Measurements from ENCODE around the gene ZSCAN5C. TPM values are rescaled to one million over a fixed set of nuclear protein-coding genes. Genes with fewer than 3 reads are reported as not detected.
"Not testable (repeated sequence)": the region's sequence is repeated elsewhere in the genome, so short reads cannot be mapped to it uniquely, and the experiment has no call there.

Gene ZSCAN5C
- total RNA-seq, 1 experiment from 2014 or later: not detected

DNA sequence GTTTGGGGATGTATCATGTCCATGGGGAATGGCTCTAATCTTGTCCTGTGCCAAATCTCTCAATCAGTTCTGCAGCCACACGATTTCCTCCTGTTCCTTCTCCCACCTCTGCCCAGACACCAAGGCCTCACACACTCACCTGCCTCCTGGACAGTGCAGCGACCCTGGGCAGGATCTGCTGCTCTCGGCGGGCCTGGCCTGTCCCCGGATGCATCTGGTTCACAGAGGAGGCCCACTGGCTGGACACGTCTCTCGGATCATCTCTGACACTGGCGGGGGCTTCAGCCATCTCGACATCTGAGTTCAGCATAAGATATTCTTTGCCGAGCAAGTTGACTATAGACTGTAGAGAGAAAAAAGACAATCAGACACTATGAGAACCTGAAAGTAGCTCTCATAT lies 10.4 kb upstream of the ZSCAN5C start:
- DNase-seq (ENCODE audit: low read depth): no peak

DNA sequence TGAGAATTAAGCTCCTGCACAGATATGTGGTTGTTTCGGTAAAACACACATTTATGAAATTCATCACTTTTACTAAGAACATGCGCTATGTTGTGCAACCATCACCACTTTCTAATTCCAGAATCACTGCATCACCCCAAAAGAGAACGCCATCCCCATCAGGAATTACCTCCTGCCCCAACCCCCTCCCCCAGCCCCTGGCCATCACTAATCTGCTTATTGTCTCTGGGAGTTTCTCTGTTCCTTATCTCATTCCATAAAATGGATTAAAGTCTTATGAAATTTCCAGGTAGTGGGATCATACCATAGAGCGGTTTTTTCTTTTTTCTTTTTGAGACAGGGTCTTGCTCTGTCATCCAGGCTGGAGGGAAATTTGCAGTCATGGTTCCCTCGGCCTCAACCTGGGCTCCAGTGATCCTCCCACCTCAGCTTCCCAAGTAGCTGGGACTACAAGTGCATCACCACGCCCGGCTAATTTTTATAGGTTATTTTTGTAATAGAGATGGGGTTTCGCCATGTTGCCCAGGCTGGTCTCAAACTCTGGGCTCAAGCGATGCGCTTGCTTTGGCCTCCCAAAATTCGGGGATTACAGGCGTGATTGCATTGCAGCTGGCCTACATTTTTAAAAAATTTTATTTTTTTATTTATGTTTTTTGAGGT lies 8.0 kb upstream of the ZSCAN5C start:
- DNase-seq (ENCODE audit: low read depth): no peak

DNA sequence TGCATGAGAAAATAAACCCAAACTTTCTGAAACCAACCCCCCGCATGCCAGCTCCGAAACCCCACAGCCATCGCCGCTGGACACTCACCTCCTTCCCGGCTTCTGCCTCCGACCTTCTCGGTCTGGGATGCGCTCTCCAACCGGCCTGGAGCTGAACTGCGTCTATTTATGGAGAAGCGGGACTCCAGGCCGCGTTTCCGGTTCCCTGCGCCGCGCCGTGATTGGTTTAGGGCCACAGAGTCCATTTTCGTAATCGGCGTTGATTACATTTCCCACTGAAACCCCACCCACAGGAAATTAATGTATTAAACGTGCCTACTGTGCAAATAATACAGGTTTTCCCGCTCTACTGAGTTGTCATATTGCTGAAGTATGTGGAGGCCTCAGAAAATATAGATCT lies 4.4 kb upstream of the ZSCAN5C start, which contains the start of gene ZSCAN5B:
Gene ZSCAN5B, minus strand, starts transcription at position 138 of the 400 bp plus-strand sequence. CDS start 4,731 bp downstream, outside the sequence.
- not testable (repeated sequence) for DNase-seq (ENCODE audit: low read depth)

DNA sequence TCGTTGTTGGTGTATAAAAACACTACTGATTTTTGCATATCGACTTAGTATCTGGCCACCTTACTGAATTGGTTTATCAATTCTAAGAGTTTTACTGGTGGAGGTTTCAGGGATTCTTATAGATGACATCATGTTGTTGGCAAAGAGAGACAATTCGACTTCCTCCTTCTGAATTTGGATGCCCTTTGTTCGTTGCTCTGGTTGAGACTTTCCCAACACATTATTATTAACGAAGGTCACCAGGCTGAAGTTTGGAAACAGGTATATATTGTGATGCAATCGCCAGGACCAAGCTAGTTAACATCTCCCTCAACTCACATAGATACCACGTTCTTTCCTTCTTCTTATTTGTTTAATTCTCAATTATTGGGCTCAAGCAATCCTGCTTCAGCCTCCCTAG lies 2.4 kb upstream of the ZSCAN5C start:
- no peak for DNase-seq (ENCODE audit: low read depth)

DNA sequence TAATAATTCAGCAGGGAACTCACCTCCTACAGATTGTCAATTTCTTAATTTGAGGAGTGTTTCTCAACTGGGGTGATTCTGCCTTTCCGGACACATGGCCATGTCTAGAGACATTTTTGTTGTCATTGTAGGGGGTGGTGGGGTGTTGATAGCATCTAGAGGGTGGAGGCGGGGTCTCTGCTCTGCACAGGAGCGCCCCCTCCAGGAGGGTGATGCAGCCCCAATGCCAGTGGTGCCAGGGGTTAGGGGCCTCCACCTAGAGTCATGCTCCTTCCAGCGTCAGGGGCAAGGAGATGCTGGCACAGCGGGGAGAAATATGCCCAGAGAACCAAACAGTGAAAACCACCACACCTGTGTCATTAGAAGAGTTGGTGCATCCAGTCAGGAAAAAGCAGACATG lies 5.5 kb downstream of the ZSCAN5C start:
- not testable (repeated sequence) for DNase-seq (ENCODE audit: low read depth)

DNA sequence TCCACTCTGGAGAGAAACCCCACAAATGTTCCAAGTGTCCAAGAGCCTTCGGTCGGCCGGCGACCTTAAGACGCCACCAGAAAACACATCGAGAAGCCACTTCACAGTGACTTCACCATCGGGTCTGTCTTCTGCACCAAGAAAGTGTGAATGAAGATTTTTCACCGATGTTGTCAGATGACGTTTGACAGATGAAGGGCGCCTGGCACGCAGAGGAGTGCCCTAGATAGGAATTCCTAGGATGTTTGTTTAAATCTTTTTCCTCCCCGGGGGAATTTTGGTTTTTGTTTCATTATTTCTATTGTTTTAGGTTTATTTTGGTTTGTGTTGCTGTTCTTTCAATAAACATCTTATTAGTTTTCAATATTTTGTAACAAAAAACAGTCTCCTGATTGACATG lies 7.0 kb downstream of the ZSCAN5C start:
- no peak for DNase-seq (ENCODE audit: low read depth)

DNA sequence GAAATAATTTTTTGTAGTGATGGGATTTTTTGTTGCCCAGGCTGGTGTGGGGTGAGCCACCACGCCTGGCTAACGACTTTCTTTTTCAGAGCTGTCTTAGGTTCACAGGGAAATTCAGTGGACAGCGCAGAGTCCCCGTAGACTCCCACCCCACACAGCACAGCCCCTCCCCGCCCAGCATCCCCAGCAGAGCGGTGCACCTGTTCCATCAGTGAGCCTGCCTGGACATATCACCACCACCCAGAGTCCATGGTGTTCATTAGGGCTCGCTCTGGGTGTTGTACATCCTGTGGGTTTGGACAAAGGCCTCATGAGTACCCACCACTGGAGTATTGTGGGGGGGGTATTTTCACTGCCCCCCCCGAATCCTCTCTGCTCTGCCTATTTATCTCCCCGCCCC lies 8.0 kb downstream of the ZSCAN5C start:
- not testable (repeated sequence) for DNase-seq (ENCODE audit: low read depth)

DNA sequence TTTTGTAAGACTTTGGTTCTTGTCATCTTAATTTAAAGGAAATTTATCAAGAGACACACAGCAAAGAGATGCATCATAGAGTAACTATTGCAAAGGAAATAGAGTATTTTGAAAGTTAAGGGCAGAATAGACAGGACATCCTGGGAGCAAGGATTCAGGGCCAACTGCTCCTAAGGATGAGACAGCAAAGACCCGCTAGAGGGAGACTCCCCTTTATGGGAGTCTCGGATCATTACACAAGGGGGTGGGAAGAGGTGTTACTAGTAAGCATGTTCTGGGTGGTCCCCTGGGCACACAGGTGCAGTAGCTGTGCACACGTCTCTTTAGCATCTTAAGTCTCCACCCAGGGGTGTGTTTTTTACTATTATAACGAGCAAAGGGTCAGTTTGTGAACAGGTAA lies 9.6 kb downstream of the ZSCAN5C start:
- DNase-seq (ENCODE audit: low read depth): no peak

DNA sequence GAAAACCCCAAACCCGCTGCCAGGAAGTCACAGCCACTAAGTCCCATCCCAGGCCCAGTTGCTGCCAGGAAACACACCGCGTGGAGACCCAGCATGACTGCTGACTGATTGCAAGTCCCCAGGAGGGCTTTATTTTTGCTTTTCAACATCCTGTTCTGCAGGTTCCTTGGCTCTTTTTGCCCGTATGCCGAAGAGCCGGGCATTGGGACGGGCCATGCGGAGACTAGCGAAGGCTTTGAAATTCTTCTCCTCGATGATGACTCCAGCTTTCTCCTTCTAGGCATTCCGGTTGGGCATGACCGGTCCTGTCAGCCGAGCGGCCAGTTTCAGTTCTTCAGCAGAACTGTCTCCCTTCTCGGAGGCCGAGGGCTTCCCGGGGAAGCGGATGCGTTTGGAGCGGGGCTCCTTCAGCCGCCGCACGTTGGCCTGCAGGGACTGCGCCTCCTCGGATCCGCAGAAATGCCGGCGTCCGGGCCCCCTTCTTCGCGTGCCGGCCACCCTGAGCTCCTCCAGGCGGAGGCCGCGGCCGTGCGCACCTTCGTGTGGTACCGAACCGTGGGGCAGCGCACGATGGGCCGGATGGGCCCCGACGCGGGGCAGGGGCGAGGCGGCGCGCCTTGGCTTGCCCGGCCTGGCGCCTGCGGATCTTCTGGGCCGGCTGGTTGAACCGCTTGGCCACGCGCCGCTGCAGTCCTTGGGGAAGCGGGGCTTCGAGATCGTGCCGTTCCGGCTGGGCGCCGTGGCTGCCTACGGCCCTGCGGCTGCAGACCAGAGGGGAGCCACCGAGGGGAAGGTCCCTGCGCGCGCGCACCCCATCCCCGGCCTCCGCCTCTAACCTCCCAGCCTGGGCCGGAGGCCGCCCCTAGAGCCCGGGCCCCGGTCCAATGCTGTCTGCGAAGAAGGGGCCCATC lies 15.2 kb downstream of the ZSCAN5C start:
- peak; percentile 5 for DNase-seq (ENCODE audit: low read depth)

DNA sequence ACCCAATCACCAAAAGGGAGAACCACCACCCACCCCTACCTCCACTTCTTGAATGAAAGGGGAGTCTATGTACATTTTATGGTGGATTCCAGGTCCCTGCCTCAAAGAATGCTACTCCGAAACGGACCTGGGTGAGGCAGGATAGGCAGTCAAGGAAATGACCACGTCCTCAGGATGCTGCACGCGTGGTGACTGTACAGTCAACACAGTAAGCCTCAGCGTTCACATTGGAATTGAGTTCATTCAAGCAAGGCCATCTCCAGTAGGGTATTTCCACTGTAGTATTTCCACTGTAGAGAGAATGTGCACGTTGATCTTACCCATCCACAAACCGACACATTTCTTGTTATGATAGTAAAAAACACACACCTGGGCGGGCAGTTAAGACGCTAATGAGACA lies 16.9 kb downstream of the ZSCAN5C start:
- DNase-seq (ENCODE audit: low read depth): no peak

DNA sequence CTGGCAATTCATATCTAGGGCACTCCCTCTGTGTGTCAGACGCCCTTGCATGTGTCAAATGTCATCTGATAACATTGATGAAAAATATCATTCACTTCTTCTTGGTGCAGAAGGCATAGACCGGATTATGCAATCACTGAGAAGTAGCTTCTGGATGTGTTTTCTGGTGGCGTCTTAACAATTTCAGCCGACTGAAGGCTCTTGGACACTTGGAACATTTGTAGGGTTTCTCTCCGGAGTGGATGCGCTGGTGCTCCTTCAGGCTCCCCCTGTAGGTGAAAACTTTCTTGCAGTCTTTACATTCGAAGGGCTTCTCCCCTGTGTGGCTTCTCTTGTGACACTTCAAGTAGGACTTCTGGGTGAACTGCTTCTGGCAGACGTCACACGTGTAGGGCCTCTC lies 19.4 kb downstream of the ZSCAN5C start:
- not testable (repeated sequence) for DNase-seq (ENCODE audit: low read depth)

DNA sequence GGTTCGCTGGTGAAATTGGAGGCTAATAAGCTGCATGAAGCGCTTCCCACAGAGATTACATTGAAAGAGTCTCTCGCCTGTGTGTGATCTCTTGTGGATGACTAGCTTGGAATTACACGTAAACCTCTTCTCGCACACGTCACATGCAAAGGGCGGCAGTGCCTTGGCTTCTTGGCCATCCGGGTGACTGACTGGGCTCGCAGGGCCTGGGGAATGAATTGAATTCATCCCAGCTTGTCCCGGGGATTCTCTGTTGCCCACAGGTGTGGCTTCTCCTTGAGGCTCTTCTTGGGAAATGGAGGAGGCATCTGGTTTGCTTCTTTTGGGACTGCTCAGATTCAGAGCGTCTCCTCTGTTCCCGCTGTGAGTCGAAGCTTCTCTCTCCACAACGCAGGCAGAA lies 19.8 kb downstream of the ZSCAN5C start:
- no peak for DNase-seq (ENCODE audit: low read depth)

DNA sequence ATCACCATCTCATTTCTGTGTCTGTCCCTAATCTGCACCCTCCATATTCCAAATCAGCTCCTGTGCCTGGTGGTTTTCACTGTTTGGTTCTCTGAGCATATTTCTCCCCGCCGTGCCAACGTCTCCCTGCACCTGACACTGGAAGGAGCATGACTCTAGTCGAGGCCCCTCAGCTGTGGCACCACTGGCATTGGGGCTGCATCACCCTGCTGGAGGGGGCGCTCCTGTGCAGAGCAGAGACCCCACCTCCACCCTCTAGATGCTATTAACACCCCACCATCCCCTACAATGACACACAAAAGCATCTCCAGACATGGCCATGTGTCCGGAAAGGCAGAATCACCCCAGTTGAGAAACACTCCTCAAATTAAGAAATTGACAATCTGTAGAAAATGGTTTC lies 20.8 kb downstream of the ZSCAN5C start:
- DNase-seq (ENCODE audit: low read depth): no peak

DNA sequence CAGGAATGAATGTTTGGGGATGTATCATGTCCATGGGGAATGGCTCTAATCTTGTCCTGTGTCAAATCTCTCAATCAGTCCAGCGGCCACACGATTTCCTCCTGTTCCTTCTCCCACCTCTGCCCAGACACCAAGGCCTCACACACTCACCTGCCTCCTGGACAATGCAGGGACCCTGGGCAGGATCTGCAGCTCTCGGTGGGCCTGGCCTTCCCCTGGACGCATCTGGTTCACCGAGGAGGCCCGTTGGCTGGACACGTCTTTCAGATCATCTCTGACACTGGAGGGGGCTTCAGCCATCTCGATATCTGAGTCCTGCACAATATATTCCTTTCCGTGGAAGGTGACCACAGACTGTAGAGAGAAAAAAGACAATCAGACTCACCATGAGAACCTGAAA lies 21.4 kb downstream of the ZSCAN5C start:
- DNase-seq (ENCODE audit: low read depth): no peak

DNA sequence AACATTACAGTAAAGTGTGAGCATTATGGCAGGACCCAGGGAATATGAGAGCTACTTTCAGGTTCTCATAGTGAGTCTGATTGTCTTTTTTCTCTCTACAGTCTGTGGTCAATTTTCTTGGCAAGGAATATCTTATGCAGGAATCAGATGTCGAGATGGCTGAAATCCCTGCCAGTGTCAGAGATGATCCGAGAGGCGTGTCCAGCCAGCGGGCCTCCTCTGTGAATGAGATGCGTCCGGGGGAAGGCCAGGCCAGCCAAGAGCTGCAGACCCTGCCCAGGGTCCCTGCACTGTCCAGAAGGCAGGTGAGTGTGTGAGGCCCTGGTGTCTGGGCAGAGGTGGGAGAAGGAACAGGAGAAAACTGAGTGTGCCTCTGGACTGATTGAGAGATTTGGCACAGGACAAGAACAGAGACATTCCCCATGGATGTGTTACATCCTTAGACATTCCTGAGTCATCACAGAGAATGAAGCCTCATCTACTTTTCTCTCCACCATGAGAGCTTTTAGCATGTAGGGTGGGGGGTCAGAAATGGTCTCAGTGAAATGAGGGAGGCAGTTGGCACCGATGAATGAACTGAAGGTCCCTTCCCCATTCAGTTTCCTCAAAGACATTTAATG lies 43.2 kb downstream of the ZSCAN5C start:
- DNase-seq (ENCODE audit: low read depth): peak; percentile 4

DNA sequence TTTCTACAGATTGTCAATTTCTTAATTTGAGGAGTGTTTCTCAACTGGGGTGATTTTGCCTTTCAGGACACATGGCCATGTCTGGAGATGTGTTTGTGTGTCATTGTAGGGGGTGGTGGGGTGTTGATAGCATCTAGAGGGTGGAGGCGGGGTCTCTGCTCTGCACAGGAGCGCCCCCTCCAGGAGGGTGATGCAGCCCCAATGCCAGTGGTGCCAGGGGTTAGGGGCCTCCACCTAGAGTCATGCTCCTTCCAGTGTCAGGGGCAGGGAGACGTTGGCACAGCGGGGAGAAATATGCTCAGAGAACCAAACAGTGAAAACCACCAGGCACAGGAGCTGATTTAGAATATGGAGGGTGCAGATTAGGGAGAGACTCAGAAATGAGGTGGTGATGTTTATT lies 43.7 kb downstream of the ZSCAN5C start:
- not testable (repeated sequence) for DNase-seq (ENCODE audit: low read depth)

DNA sequence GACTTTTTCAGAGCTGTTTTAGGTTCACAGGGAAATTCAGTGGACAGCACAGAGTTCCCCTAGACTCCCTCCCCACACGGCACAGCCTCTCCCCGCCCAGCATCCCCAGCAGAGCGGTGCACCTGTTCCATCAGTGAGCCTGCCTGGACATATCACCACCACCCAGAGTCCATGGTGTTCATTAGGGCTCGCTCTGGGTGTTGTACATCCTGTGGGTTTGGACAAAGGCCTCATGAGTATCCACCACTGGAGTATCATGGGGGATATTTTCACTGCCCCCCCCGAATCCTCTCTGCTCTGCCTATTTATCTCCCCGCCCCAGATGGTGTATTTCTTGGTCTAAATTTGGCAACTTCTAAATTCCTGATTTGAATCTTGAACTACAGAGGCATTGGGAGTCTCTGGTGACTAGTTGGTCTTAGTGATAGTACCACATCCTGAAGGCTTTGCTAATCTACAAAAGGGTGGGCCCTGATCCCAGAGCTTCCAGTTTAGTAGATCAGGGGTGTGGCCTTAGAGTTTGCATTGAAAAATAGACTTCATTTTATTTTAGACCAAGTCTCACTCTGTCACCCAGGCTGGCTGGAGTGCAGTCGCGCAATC lies 46.8 kb downstream of the ZSCAN5C start:
- not testable (repeated sequence) for DNase-seq (ENCODE audit: low read depth)

DNA sequence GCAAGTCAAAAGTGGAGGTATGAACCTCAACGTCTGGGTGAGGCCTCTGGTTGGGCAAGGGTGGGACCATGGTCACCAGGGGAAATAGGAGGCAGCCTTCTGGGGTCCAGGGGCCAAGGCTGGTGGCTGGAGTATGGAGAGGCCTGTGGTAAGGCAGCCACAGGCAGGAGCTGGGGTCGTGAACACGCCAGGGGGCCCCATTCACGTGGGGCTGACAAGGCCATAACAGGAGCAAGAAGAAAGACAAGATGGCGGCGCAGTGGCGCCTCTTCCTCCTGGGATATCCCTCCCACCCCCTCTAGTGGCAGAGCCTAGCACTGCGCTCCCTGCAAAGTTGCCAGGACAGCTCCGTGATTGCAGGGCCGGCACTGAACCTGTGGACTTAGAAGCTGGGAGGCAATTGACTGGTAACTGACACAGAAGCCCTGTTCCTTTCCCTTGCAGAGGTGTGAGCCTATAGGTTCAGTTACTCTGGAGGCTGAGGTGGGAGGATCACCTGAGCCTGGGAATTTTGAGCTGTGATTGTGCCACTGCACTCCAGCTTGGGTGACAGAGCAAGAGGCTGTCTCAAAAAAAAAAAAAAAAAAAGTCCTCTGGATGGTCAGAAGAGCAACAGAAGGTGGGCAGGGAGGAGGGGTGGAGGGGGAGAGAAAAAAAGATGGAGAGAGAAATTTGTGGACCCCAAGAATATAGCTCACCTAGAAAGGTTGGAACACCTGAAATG lies 50.8 kb downstream of the ZSCAN5C start:
- peak; percentile 34 for DNase-seq (ENCODE audit: low read depth)

DNA sequence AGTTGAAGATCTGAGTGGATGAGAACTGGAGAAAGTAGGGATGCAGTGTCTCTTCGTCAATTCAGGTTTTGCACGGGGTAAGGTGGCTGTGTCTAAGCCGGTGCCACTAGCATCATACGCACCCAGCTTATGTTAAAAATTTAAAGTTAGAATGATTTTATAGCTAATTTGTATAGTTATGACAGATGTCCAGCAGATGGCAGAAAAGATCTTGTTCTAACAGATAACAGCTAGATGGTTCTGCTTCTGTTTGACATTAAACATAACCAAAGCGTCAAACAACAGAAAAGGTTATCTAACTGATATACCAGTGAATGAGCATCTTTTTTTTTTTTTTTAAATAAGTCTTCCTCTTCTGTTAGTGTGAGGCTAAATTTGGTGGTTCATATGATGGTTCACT lies 51.7 kb downstream of the ZSCAN5C start:
- peak; percentile 53 for DNase-seq (ENCODE audit: low read depth)

DNA sequence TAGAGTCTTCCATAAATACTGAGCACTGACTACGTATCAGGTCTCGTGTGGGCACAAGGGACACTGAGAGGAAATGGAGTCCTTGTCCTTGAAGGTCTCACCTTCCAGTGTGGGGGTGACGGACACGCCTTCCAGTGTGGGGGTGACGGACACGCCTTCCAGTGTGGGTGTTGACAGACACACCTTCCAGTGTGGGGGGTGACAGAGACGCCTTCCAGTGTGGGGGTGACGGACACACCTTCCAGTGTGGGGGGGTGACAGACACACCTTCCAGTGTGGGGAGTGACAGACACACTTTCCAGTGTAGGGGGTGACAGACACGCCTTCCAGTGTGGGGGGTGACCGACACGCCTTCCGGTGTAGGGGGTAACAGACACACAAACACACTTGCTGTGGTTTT lies 56.2 kb downstream of the ZSCAN5C start:
- no peak for DNase-seq (ENCODE audit: low read depth)

Data from M059J (cell line).